SU-DHL-6 (cell line): Measurements from ENCODE around the gene CCPG1.

ENCODE experiments used
- EZH2phosphoT487 ChIP-seq: fragments of 200-600 bp; sonication (generic), shearing (Covaris generic); conservative IDR thresholded peaks from 2 replicates; pipeline ENCODE4 v1.6.1; 2018; ENCODE audit warnings: mild to moderate bottlenecking, antibody characterized with exemption, low read length, moderate library complexity, mixed read lengths
- TF ChIP-seq, protein P1 (sequence below): fragments of 200-600 bp; sonication (generic); IDR thresholded peaks from one replicate; pipeline ENCODE4 v1.5.1; 2017; ENCODE audit warnings: antibody characterized with exemption, mild to moderate bottlenecking, low read length, moderate library complexity; ENCODE audit not compliant: insufficient read depth, poor library complexity, severe bottlenecking

DNA sequence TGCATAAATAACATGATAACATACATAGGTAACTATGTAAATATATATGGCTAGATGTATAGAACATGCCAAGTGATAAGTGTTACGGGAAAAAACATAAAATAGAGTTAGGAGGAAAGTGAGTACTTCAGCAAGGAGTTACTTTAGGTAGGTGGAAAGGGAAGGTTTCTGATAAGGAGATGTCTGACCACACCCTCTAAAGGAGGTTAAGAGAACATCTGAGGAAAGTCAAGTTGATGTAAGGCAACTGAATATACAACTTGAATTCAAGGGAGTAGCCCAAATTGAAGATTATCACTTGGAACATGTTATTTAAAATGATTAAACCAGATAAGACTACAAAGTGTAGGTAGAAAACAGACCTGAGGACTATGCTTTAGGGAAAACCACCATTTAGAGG lies 13.9 kb upstream of the CCPG1 start:
- TF ChIP-seq, protein P1, sequence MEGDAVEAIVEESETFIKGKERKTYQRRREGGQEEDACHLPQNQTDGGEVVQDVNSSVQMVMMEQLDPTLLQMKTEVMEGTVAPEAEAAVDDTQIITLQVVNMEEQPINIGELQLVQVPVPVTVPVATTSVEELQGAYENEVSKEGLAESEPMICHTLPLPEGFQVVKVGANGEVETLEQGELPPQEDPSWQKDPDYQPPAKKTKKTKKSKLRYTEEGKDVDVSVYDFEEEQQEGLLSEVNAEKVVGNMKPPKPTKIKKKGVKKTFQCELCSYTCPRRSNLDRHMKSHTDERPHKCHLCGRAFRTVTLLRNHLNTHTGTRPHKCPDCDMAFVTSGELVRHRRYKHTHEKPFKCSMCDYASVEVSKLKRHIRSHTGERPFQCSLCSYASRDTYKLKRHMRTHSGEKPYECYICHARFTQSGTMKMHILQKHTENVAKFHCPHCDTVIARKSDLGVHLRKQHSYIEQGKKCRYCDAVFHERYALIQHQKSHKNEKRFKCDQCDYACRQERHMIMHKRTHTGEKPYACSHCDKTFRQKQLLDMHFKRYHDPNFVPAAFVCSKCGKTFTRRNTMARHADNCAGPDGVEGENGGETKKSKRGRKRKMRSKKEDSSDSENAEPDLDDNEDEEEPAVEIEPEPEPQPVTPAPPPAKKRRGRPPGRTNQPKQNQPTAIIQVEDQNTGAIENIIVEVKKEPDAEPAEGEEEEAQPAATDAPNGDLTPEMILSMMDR = no peak
- TF ChIP-seq EZH2phosphoT487 = no peak
